Ishikawa (cell line): ENCODE results near the gene LPP.

Experiments
- CEBPB ChIP-seq: IDR thresholded peaks from 2 replicates; pipeline ENCODE4 v1.6.1; 2012
- CREB1 ChIP-seq: IDR thresholded peaks from 2 replicates; pipeline ENCODE4 v1.6.1; 2012; ENCODE audit warnings: low read depth
- EGR1 ChIP-seq: IDR thresholded peaks from 2 replicates; pipeline ENCODE4 v1.6.1; 2012
- EP300 ChIP-seq: IDR thresholded peaks from 2 replicates; pipeline ENCODE4 v1.6.1; 2012; ENCODE audit warnings: borderline replicate concordance
- FOXM1 ChIP-seq: IDR thresholded peaks from 2 replicates; pipeline ENCODE4 v1.6.1; 2012; ENCODE audit warnings: low read depth, borderline replicate concordance
- MAX ChIP-seq: IDR thresholded peaks from 2 replicates; pipeline ENCODE4 v1.6.1; 2012
- NFIC ChIP-seq: IDR thresholded peaks from 2 replicates; pipeline ENCODE4 v1.6.1; 2012
- RAD21 ChIP-seq: IDR thresholded peaks from 2 replicates; pipeline ENCODE4 v1.6.1; 2012; ENCODE audit warnings: low read depth
- TAF1 ChIP-seq: IDR thresholded peaks from 2 replicates; pipeline ENCODE4 v1.6.1; 2012; ENCODE audit warnings: low read depth, mild to moderate bottlenecking
- TCF12 ChIP-seq: IDR thresholded peaks from 2 replicates; pipeline ENCODE4 v1.6.1; 2012; ENCODE audit warnings: low read depth
- TEAD4 ChIP-seq: IDR thresholded peaks from 2 replicates; pipeline ENCODE4 v1.6.1; 2012
- YY1 ChIP-seq: IDR thresholded peaks from 2 replicates; pipeline ENCODE4 v1.6.1; 2012; ENCODE audit warnings: low read depth
- ZBTB7A ChIP-seq: IDR thresholded peaks from 2 replicates; pipeline ENCODE4 v1.6.1; 2012; ENCODE audit warnings: low read depth
- TF ChIP-seq, protein P1 (sequence below): IDR thresholded peaks from 2 replicates; pipeline ENCODE4 v1.6.1; 2012; ENCODE audit warnings: low read depth, mild to moderate bottlenecking
- TF ChIP-seq, protein P2 (sequence below): IDR thresholded peaks from 2 replicates; pipeline ENCODE4 v1.6.1; 2012

The LPP gene

GRCh38 chr3:188233320-188233719 is 79.4 kb downstream of the LPP start:
- TF ChIP-seq ZBTB7A (no peak), CEBPB (no peak), MAX (no peak), TCF12 (no peak), RAD21 (no peak), FOXM1 (no peak), TAF1 (no peak), CREB1 (no peak), YY1 (no peak), EGR1 (no peak), NFIC (no peak)
- TF ChIP-seq, protein P1, sequence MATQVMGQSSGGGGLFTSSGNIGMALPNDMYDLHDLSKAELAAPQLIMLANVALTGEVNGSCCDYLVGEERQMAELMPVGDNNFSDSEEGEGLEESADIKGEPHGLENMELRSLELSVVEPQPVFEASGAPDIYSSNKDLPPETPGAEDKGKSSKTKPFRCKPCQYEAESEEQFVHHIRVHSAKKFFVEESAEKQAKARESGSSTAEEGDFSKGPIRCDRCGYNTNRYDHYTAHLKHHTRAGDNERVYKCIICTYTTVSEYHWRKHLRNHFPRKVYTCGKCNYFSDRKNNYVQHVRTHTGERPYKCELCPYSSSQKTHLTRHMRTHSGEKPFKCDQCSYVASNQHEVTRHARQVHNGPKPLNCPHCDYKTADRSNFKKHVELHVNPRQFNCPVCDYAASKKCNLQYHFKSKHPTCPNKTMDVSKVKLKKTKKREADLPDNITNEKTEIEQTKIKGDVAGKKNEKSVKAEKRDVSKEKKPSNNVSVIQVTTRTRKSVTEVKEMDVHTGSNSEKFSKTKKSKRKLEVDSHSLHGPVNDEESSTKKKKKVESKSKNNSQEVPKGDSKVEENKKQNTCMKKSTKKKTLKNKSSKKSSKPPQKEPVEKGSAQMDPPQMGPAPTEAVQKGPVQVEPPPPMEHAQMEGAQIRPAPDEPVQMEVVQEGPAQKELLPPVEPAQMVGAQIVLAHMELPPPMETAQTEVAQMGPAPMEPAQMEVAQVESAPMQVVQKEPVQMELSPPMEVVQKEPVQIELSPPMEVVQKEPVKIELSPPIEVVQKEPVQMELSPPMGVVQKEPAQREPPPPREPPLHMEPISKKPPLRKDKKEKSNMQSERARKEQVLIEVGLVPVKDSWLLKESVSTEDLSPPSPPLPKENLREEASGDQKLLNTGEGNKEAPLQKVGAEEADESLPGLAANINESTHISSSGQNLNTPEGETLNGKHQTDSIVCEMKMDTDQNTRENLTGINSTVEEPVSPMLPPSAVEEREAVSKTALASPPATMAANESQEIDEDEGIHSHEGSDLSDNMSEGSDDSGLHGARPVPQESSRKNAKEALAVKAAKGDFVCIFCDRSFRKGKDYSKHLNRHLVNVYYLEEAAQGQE: no peak
- TF ChIP-seq, protein P2, sequence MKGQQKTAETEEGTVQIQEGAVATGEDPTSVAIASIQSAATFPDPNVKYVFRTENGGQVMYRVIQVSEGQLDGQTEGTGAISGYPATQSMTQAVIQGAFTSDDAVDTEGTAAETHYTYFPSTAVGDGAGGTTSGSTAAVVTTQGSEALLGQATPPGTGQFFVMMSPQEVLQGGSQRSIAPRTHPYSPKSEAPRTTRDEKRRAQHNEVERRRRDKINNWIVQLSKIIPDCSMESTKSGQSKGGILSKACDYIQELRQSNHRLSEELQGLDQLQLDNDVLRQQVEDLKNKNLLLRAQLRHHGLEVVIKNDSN: no peak

- no peak for TF ChIP-seq TAF1
- no peak for TF ChIP-seq ZBTB7A
- TF ChIP-seq TCF12: no peak
- TF ChIP-seq, protein P2: no peak
- no peak for TF ChIP-seq TEAD4
- TF ChIP-seq, protein P1: no peak
- TF ChIP-seq CREB1: no peak
- no peak for TF ChIP-seq NFIC
- TF ChIP-seq CEBPB: no peak
- no peak for TF ChIP-seq YY1
- no peak for TF ChIP-seq FOXM1
- TF ChIP-seq MAX: no peak
- TF ChIP-seq EP300: no peak
Measured at GRCh38 chr3:188234132-188234531, 80.2 kb downstream of the LPP start.

- TF ChIP-seq CEBPB (no peak), TEAD4 (no peak), EGR1 (no peak), RAD21 (no peak), EP300 (no peak), NFIC (no peak), TCF12 (no peak), MAX (no peak), FOXM1 (no peak), ZBTB7A (no peak), YY1 (no peak), CREB1 (no peak), TAF1 (no peak)
- TF ChIP-seq, protein P1: no peak
- TF ChIP-seq, protein P2: no peak
Measured at GRCh38 chr3:188236271-188236670, 82.3 kb downstream of the LPP start.

- no peak for TF ChIP-seq FOXM1
- TF ChIP-seq RAD21: no peak
- TF ChIP-seq, protein P1: no peak
- TF ChIP-seq CREB1: no peak
- no peak for TF ChIP-seq EP300
- no peak for TF ChIP-seq TAF1
- TF ChIP-seq TCF12: no peak
Measured at GRCh38 chr3:188239035-188239434, 85.1 kb downstream of the LPP start.
